CD14-positive monocyte (primary cell): Measurements from ENCODE around the gene SPAG16. TPM values are rescaled to one million over a fixed set of nuclear protein-coding genes. Genes with fewer than 3 reads are reported as not detected.
A peak's percentile ranks its signal among the peaks of the same experiment; 100 is the strongest.

Source experiments
- DNase-seq, 3 donors: peaks; one replicate each; pipeline ENCODE4 v3.0.0-alpha.2; 2011 to 2022
- H2AFZ ChIP-seq: 2 replicates; pipeline ENCODE4 v1.6.0; 2012; ENCODE audit warnings: mild to moderate bottlenecking, low read depth, low read length, inconsistent platforms; ENCODE audit not compliant: insufficient read depth, poor library complexity, severe bottlenecking
- H3K27ac ChIP-seq, 2 donors: 1 replicate in 1 of 2; 2 replicates in 1 of 2; pipeline ENCODE4 v1.5.1; 2012 to 2013; ENCODE audit warnings: low read length in 2 of 2, control low read depth in 1 of 2, inconsistent platforms in 1 of 2, low read depth in 1 of 2, mild to moderate bottlenecking in 1 of 2
- H3K27me3 ChIP-seq, 2 donors: one replicate each; pipeline versions ENCODE4 v1.6.0 to v1.6.1; 2011 to 2013; ENCODE audit warnings: low read length in 2 of 2; ENCODE audit not compliant: control insufficient read depth in 2 of 2, insufficient read depth in 2 of 2
- H3K36me3 ChIP-seq, 2 donors: replicated peaks in 1 of 2; 1 replicate in 1 of 2; 2 replicates in 1 of 2; pipeline versions ENCODE4 v1.5.1 to v1.6.1; 2012 to 2013; ENCODE audit warnings: low read length in 2 of 2, control low read depth in 1 of 2, inconsistent platforms in 1 of 2, mild to moderate bottlenecking in 1 of 2; ENCODE audit not compliant: insufficient read depth in 2 of 2, control insufficient read depth in 1 of 2
- H3K4me1 ChIP-seq, 2 donors: 1 replicate in 1 of 2; 2 replicates in 1 of 2; pipeline versions ENCODE4 v1.5.1 to v1.6.1; 2012 to 2013; ENCODE audit warnings: low read length in 2 of 2, control low read depth in 1 of 2, inconsistent platforms in 1 of 2, mild to moderate bottlenecking in 1 of 2, moderate library complexity in 1 of 2; ENCODE audit not compliant: insufficient read depth in 2 of 2, control insufficient read depth in 1 of 2
- H3K4me2 ChIP-seq: replicated peaks from 2 replicates; pipeline ENCODE3; 2012; ENCODE audit warnings: low read length, moderate library complexity, mild to moderate bottlenecking; ENCODE audit not compliant: poor library complexity, severe bottlenecking; ENCODE audit errors: extremely low read depth
- H3K4me3 ChIP-seq, 3 experiments: fragments of 200-600 bp in 1 of 3; sonication (generic) in 1 of 3; replicated peaks in 1 of 3; 1 replicate in 2 of 3; 2 replicates in 1 of 3; pipeline ENCODE4 v1.5.1; 2011 to 2013; ENCODE audit warnings: low read length in 3 of 3, mild to moderate bottlenecking in 3 of 3, control low read depth in 2 of 3, low read depth in 2 of 3, inconsistent platforms in 1 of 3, moderate library complexity in 1 of 3
- H3K79me2 ChIP-seq: 2 replicates; pipeline ENCODE4 v1.6.0; 2012; ENCODE audit warnings: mild to moderate bottlenecking, control low read depth, inconsistent platforms, low read length, moderate library complexity; ENCODE audit not compliant: insufficient read depth
- H3K9ac ChIP-seq: 2 replicates; pipeline ENCODE4 v1.6.0; 2017; ENCODE audit warnings: low read length, mild to moderate bottlenecking; ENCODE audit not compliant: insufficient read depth, poor library complexity, severe bottlenecking
- H3K9me3 ChIP-seq, 2 donors: replicated peaks in 1 of 2; 1 replicate in 1 of 2; 2 replicates in 1 of 2; pipeline versions ENCODE4 v1.5.1 to v1.6.1; 2012 to 2013; ENCODE audit warnings: low read length in 2 of 2, control low read depth in 1 of 2; ENCODE audit not compliant: control insufficient read depth in 1 of 2, insufficient read depth in 1 of 2
- H4K20me1 ChIP-seq: 2 replicates; pipeline ENCODE4 v1.6.0; 2012; ENCODE audit warnings: mild to moderate bottlenecking, low read length, control low read depth, moderate library complexity; ENCODE audit not compliant: insufficient read depth
- H3K27ac Mint-ChIP-seq, 7 donors: one replicate each; pipeline ENCODE4 v1.8.0; 2020; ENCODE audit warnings: mild to moderate bottlenecking in 7 of 7, mixed read lengths in 7 of 7, moderate library complexity in 6 of 7, inconsistent platforms in 2 of 7
- H3K27me3 Mint-ChIP-seq, 3 donors: one replicate each; pipeline ENCODE4 v1.8.0; 2021 to 2022; ENCODE audit warnings: low read depth in 3 of 3, mild to moderate bottlenecking in 3 of 3, mixed read lengths in 3 of 3, moderate library complexity in 3 of 3, inconsistent platforms in 1 of 3
- H3K36me3 Mint-ChIP-seq, 2 donors: one replicate each; pipeline ENCODE4 v1.8.0; 2020; ENCODE audit warnings: mixed read lengths in 2 of 2, inconsistent platforms in 1 of 2, mild to moderate bottlenecking in 1 of 2
- H3K4me1 Mint-ChIP-seq: one replicate; pipeline ENCODE4 v1.8.0; 2020; ENCODE audit warnings: mild to moderate bottlenecking, mixed read lengths
- H3K4me3 Mint-ChIP-seq, 2 donors: one replicate each; pipeline ENCODE4 v1.8.0; 2020; ENCODE audit warnings: mild to moderate bottlenecking in 2 of 2, mixed read lengths in 2 of 2, moderate library complexity in 1 of 2
- H3K9me3 Mint-ChIP-seq, 7 donors: one replicate each; pipeline ENCODE4 v1.8.0; 2020 to 2022; ENCODE audit warnings: mixed read lengths in 7 of 7, mild to moderate bottlenecking in 6 of 7, moderate library complexity in 6 of 7, inconsistent platforms in 2 of 7
- WGBS: methylation state at CpG from one replicate; pipeline ENCODE4 v1.1.5; 2013; ENCODE audit warnings: missing lambda C conversion rate; ENCODE audit not compliant: insufficient coverage; 5-methylcytosine and 5-hydroxymethylcytosine counted together
- intact Hi-C, 2 donors: fragments of 100-400 bp; cut with micrococcal nuclease; formaldehyde crosslinking; loops; one replicate each; pipeline versions ENCODE4 v1.15.0 to v1.15.1; 2023
- polyA plus RNA-seq, 3 donors: library from polyadenylated mRNA; depleted of rRNA in 1 of 3; unstranded in 2 of 3; stranded (reverse) in 1 of 3; fragments of 300-500 nt in 2 of 3; fragments of >200 nt in 1 of 3; fragmentation: Illumina TruSeq in 2 of 3; gene quantifications; 1 replicate in 2 of 3; 2 replicates in 1 of 3; pipeline ENCODE4 v1.2.3, GENCODE V29; 2012 to 2021
- TF ChIP-seq, protein P1 (sequence below): fragments of 200-600 bp; IDR thresholded peaks from one replicate; pipeline ENCODE4 v1.8.0; 2022; ENCODE audit warnings: antibody characterized with exemption, mild to moderate bottlenecking

Gene SPAG16
- polyA plus RNA-seq, 3 donors: 0.12 to 0.30 TPM; not detected in 1

- Mint-ChIP-seq H3K27me3 (no peaks in the 10 kb centered on the region), H3K9me3 (peaks cover 0 to 4% (median 0%) of the 10 kb centered on the region in 7 donors), H3K4me3 (no peak overlapping the region), H3K27ac (no peak overlapping the region), H3K36me3 (no peaks in the 10 kb centered on the region), H3K4me1 (no peaks in the 10 kb centered on the region)
- H3K9ac ChIP-seq: no peak overlapping the region
- intact Hi-C loops: no loop called here
- TF ChIP-seq, protein P1, sequence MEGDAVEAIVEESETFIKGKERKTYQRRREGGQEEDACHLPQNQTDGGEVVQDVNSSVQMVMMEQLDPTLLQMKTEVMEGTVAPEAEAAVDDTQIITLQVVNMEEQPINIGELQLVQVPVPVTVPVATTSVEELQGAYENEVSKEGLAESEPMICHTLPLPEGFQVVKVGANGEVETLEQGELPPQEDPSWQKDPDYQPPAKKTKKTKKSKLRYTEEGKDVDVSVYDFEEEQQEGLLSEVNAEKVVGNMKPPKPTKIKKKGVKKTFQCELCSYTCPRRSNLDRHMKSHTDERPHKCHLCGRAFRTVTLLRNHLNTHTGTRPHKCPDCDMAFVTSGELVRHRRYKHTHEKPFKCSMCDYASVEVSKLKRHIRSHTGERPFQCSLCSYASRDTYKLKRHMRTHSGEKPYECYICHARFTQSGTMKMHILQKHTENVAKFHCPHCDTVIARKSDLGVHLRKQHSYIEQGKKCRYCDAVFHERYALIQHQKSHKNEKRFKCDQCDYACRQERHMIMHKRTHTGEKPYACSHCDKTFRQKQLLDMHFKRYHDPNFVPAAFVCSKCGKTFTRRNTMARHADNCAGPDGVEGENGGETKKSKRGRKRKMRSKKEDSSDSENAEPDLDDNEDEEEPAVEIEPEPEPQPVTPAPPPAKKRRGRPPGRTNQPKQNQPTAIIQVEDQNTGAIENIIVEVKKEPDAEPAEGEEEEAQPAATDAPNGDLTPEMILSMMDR: no peak
- no peaks in the 10 kb centered on the region for H3K9me3 ChIP-seq
- no peaks in the 10 kb centered on the region for H3K4me1 ChIP-seq
- WGBS: no CpG with 5 or more reads among the region's 2 CpGs
- no peaks in the 10 kb centered on the region for H3K79me2 ChIP-seq
- H3K36me3 ChIP-seq: no peaks in the 10 kb centered on the region
- H4K20me1 ChIP-seq: no peaks in the 10 kb centered on the region
- H3K4me3 ChIP-seq: no peak overlapping the region
- H3K27me3 ChIP-seq: no peaks in the 10 kb centered on the region
- no peak for DNase-seq
- no peak overlapping the region for H3K4me2 ChIP-seq
- H3K27ac ChIP-seq: no peak overlapping the region
- H2AFZ ChIP-seq: no peak overlapping the region
Measured at GRCh38 chr2:213787869-213788268, 503.6 kb downstream of the SPAG16 start.

- Mint-ChIP-seq H3K9me3 (peaks cover 0 to 5% (median 0%) of the 10 kb centered on the region in 7 donors), H3K27me3 (no peaks in the 10 kb centered on the region), H3K4me1 (no peaks in the 10 kb centered on the region), H3K27ac (peak overlapping the region in 1 of 7 donors; percentile 36), H3K4me3 (no peak overlapping the region), H3K36me3 (no peaks in the 10 kb centered on the region)
- H3K36me3 ChIP-seq: no peaks in the 10 kb centered on the region
- no CpG with 5 or more reads among the region's 1 CpG for WGBS
- intact Hi-C loops: no loop called here
- no peaks in the 10 kb centered on the region for H3K27me3 ChIP-seq
- H3K79me2 ChIP-seq: no peaks in the 10 kb centered on the region
- no peak overlapping the region for H2AFZ ChIP-seq
- DNase-seq: no peak
- H3K9me3 ChIP-seq: no peaks in the 10 kb centered on the region
- H3K4me2 ChIP-seq: no peak overlapping the region
- H3K4me3 ChIP-seq: no peak overlapping the region
- H3K27ac ChIP-seq: no peak overlapping the region
- H3K9ac ChIP-seq: no peak overlapping the region
- H3K4me1 ChIP-seq: no peaks in the 10 kb centered on the region
- no peaks in the 10 kb centered on the region for H4K20me1 ChIP-seq
- TF ChIP-seq, protein P1: no peak
Measured at GRCh38 chr2:213789940-213790339, 505.7 kb downstream of the SPAG16 start.
